Measurements from ENCODE around the gene ZNF548. TPM values are rescaled to one million over a fixed set of nuclear protein-coding genes. Genes with fewer than 3 reads are reported as not detected.

ZNF548 gene
- total RNA-seq, 1 donor from 2014 or later = 16.6 TPM

DNA sequence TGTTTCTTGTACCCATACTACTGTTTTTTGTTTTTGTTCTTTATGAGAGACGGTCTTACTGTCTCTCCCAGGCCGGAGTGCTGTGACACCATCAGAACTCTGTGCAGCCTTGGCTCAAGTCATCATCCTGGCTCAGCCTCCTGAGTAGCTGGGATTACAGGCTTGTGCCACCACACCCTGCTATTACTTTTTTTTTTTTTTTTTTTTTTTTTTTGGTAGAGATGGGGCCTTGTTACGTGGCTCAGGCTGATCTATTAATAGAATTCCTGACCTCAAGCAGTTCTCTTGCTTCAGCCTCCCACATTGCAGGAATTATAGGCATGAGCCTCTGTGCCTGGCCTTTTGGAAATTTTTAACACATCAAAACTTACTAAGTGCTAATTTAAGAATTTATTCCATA is 41.5 kb upstream of the ZNF548 start:
- DNase-seq (ENCODE audit: low read depth) = peak; percentile 29
- H2AFZ ChIP-seq (ENCODE audit: low read depth, low read length) = no peak overlapping the region

DNA sequence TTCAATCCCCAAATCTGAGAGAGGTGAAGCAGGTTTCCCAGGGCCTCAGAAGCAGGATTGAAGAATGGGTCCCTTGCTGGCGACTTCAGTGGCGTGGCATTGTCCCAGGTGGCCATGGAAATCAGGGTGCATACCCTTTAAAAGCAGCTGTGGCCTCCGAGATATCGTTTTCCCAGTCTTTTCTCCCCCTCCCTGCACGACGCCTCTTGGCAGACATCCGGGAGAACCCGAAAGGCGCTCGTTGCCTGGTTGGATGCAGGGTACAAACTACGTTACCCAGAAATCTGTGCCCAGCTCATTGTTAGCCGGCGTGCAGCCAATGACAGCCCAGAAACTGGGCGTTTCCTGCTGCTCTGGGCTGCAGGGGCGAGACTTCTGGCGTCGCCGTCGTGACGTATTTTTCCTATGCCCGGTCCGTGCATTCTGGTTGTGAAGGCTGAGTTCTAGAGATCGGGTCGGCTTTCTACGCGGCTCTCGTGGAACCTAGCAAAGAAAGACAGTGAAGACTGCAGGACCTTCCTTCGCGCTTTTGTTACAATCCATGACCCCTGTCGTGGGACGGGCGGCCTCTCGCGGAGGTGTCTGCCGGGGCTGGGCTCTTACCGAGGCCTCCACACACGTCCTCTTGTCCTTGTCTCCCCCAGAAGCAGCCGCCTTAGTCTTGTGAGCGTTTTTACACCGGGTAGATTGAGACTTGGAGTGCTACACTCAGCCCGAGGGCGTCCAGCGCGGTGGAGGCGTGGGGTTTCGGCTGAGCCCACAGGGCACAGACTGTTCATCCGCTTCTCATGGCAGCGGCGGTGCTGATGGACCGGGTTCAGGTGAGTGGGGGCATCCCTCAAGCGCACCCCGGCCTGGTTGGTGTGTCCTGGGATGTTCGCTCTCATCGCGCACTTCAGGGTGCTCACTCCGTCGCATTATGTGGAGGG is 38.5 kb upstream of the ZNF548 start, which contains the start of gene ZNF304:
ZNF304 (plus strand) TSS at position 395 of the 929 bp plus-strand sequence; CDS start at position 789, 394 bp downstream.
- H3K79me2 ChIP-seq (ENCODE audit: insufficient read depth, low read length) = peaks cover 40% of the 10 kb centered on the region
- H2AFZ ChIP-seq (ENCODE audit: low read depth, low read length) = peak within 1 kb of the TSS; percentile 95
- Mint-ChIP-seq H3K4me3 (ENCODE audit: unreplicated experiment) (peak within 1 kb of the TSS; percentile 99), H3K27me3 (ENCODE audit: low read depth, unreplicated experiment) (no peaks in the 10 kb centered on the region), H3K4me1 (ENCODE audit: low read depth, unreplicated experiment) (peaks cover 22% of the 10 kb centered on the region), H3K27ac (ENCODE audit: unreplicated experiment) (peak within 1 kb of the TSS; percentile 90), H3K9me3 (ENCODE audit: unreplicated experiment) (no peaks in the 10 kb centered on the region), H3K36me3 (ENCODE audit: low read depth, unreplicated experiment) (peaks cover 12% of the 10 kb centered on the region)
- peak within 1 kb of the TSS; percentile 91 for H3K9ac ChIP-seq (ENCODE audit: low read length)
- peaks cover 7% of the 10 kb centered on the region for H4K20me1 ChIP-seq (ENCODE audit: insufficient read depth, low read length)
- peaks cover 7% of the 10 kb centered on the region for H3K36me3 ChIP-seq (ENCODE audit: insufficient read depth, low read length)
- no peaks in the 10 kb centered on the region for H3K27me3 ChIP-seq (ENCODE audit: insufficient read depth, low read length)
- H3K9me3 ChIP-seq (ENCODE audit: insufficient read depth, low read depth, low read length) = peaks cover 13% of the 10 kb centered on the region
- peak within 1 kb of the TSS; percentile 65 for H3K27ac ChIP-seq (ENCODE audit: low read depth, low read length)
- no peak for TF ChIP-seq EZH2 (IDR thresholded peaks at IDR 0.05; ENCODE audit: insufficient read depth, low read length)
- TF ChIP-seq, protein P1, sequence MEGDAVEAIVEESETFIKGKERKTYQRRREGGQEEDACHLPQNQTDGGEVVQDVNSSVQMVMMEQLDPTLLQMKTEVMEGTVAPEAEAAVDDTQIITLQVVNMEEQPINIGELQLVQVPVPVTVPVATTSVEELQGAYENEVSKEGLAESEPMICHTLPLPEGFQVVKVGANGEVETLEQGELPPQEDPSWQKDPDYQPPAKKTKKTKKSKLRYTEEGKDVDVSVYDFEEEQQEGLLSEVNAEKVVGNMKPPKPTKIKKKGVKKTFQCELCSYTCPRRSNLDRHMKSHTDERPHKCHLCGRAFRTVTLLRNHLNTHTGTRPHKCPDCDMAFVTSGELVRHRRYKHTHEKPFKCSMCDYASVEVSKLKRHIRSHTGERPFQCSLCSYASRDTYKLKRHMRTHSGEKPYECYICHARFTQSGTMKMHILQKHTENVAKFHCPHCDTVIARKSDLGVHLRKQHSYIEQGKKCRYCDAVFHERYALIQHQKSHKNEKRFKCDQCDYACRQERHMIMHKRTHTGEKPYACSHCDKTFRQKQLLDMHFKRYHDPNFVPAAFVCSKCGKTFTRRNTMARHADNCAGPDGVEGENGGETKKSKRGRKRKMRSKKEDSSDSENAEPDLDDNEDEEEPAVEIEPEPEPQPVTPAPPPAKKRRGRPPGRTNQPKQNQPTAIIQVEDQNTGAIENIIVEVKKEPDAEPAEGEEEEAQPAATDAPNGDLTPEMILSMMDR (IDR thresholded peaks at IDR 0.05; ENCODE audit: insufficient read depth, low read depth, low read length) = no peak
- H3K4me3 ChIP-seq (ENCODE audit: insufficient read depth, low read depth, low read length) = peak within 1 kb of the TSS; percentile 96
- DNase-seq (ENCODE audit: low read depth) (peak; percentile 93), FAIRE-seq (peak; percentile 88)
- peaks cover 7% of the 10 kb centered on the region for H3K4me1 ChIP-seq (ENCODE audit: insufficient read depth, low read length)
- H3K4me2 ChIP-seq (ENCODE audit: low read length) = peak within 1 kb of the TSS; percentile 99

More for the DNA sequence above, 41.5 kb upstream of the ZNF548 start:
- H3K27ac ChIP-seq (ENCODE audit: low read depth, low read length) = no peak overlapping the region
- H3K36me3 ChIP-seq (ENCODE audit: insufficient read depth, low read length) = no peaks in the 10 kb centered on the region
- Mint-ChIP-seq H3K9me3 (ENCODE audit: unreplicated experiment) (no peaks in the 10 kb centered on the region), H3K27ac (ENCODE audit: unreplicated experiment) (peak overlapping the region; percentile 89), H3K4me3 (ENCODE audit: unreplicated experiment) (no peak overlapping the region), H3K4me1 (ENCODE audit: low read depth, unreplicated experiment) (peaks cover 17% of the 10 kb centered on the region), H3K36me3 (ENCODE audit: low read depth, unreplicated experiment) (peaks cover 2% of the 10 kb centered on the region), H3K27me3 (ENCODE audit: low read depth, unreplicated experiment) (peaks cover 3% of the 10 kb centered on the region)
- no peaks in the 10 kb centered on the region for H3K9me3 ChIP-seq (ENCODE audit: insufficient read depth, low read depth, low read length)
- H4K20me1 ChIP-seq (ENCODE audit: insufficient read depth, low read length) = peaks cover 7% of the 10 kb centered on the region
- H3K4me3 ChIP-seq (ENCODE audit: insufficient read depth, low read depth, low read length) = no peak overlapping the region
- peaks cover 7% of the 10 kb centered on the region for H3K4me1 ChIP-seq (ENCODE audit: insufficient read depth, low read length)
- H3K79me2 ChIP-seq (ENCODE audit: insufficient read depth, low read length) = peaks cover 21% of the 10 kb centered on the region
- H3K9ac ChIP-seq (ENCODE audit: low read length) = no peak overlapping the region
- TF ChIP-seq EZH2 (IDR thresholded peaks at IDR 0.05; ENCODE audit: insufficient read depth, low read length) = no peak
- TF ChIP-seq, protein P1 (IDR thresholded peaks at IDR 0.05; ENCODE audit: insufficient read depth, low read depth, low read length) = no peak
- FAIRE-seq = no peak
- H3K27me3 ChIP-seq (ENCODE audit: insufficient read depth, low read length) = no peaks in the 10 kb centered on the region
- no peak overlapping the region for H3K4me2 ChIP-seq (ENCODE audit: low read length)

Measured in astrocyte (in vitro differentiated cells and primary cell).